ENCODE measurements around the gene PXT1. TPM values are rescaled to one million over a fixed set of nuclear protein-coding genes. Genes with fewer than 3 reads are reported as not detected.

The PXT1 gene
- total RNA-seq, 3 donors from 2014 or later (not counting 1 experiment from before 2014, with no cell fraction given), result 0.27 to 1.0 (median 0.28) TPM

DNA sequence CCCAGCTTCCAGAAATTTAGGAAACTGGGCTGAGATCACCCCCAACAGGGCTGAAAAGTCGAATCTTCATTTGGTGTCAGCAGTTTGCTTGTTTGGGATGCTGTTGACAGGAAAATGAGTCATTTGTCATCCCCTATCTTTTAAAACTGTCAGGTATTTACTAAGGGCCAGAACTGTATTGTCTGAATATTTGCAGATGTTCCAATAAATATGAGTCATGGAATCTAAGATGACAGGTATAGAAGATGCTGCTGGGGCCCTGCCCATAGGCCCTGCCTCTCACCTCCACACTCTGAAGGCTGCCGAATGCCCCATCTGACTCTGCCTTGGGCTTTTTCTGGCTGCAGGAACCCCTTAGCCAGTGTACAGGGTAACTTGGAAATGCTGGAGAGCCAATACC, 59.0 kb downstream of the PXT1 start:
- WGBS (ENCODE audit: insufficient coverage), result 79% methylated on average over 2 of the region's 2 CpGs
- Mint-ChIP-seq H3K27me3 (ENCODE audit: low read depth in 2 of 2) (peaks cover 13 to 14% of the 10 kb centered on the region in 2 donors), H3K4me3 (no peak overlapping the region), H3K27ac (no peak overlapping the region), H3K4me1 (peaks cover 21 to 22% of the 10 kb centered on the region in 2 donors), H3K9me3 (no peaks in the 10 kb centered on the region), H3K36me3 (no peaks in the 10 kb centered on the region)
- H3K4me1 ChIP-seq (ENCODE audit: control insufficient read depth, insufficient read depth, low read length), result peaks cover 20% of the 10 kb centered on the region
- intact Hi-C loops (cut with micrococcal nuclease), result no loop called here
- no peak overlapping the region for H3K27ac ChIP-seq (ENCODE audit: low read length)
- H3K9me3 ChIP-seq (ENCODE audit: control insufficient read depth, insufficient read depth, low read length), result no peaks in the 10 kb centered on the region
- TF ChIP-seq CTCF (IDR thresholded peaks at IDR 0.05), result no peak
- H3K27me3 ChIP-seq (ENCODE audit: control insufficient read depth, insufficient read depth, low read length), result peaks cover 10% of the 10 kb centered on the region
- H3K36me3 ChIP-seq (ENCODE audit: control insufficient read depth, insufficient read depth, low read length), result no peaks in the 10 kb centered on the region
- DNase-seq, result no peak
- no peak for ATAC-seq
- H3K4me3 ChIP-seq (ENCODE audit: low read length), result no peak overlapping the region

- peaks cover 16% of the 10 kb centered on the region in 2 donors for H3K4me1 Mint-ChIP-seq
Measured at GRCh38 chr6:36382976-36383375, 59.7 kb downstream of the PXT1 start.

GRCh38 chr6:36381502-36382389, 60.9 kb downstream of the PXT1 start:
- Mint-ChIP-seq H3K27me3 (ENCODE audit: low read depth in 2 of 2) (peaks cover 0 to 3% of the 10 kb centered on the region in 2 donors), H3K4me1 (peaks cover 7 to 8% of the 10 kb centered on the region in 2 donors), H3K9me3 (no peaks in the 10 kb centered on the region), H3K27ac (no peak overlapping the region), H3K4me3 (no peak overlapping the region), H3K36me3 (no peaks in the 10 kb centered on the region)
- ATAC-seq (no peak), DNase-seq (no peak)
- Histone ChIP-seq H3K4me3 (ENCODE audit: low read length) (no peak overlapping the region), H3K27me3 (ENCODE audit: control insufficient read depth, insufficient read depth, low read length) (peaks cover 1% of the 10 kb centered on the region), H3K4me1 (ENCODE audit: control insufficient read depth, insufficient read depth, low read length) (peaks cover 6% of the 10 kb centered on the region), H3K27ac (ENCODE audit: low read length) (no peak overlapping the region), H3K36me3 (ENCODE audit: control insufficient read depth, insufficient read depth, low read length) (no peaks in the 10 kb centered on the region), H3K9me3 (ENCODE audit: control insufficient read depth, insufficient read depth, low read length) (no peaks in the 10 kb centered on the region)
- no peak for TF ChIP-seq CTCF (IDR thresholded peaks at IDR 0.05)
- intact Hi-C loops (cut with micrococcal nuclease), result no loop called here
- 84% methylated on average over 7 of the region's 9 CpGs for WGBS (ENCODE audit: insufficient coverage)

More at GRCh38 chr6:36382976-36383375, 59.7 kb downstream of the PXT1 start:
- ATAC-seq (no peak), DNase-seq (no peak)
- WGBS (ENCODE audit: insufficient coverage), result 72% methylated on average over 4 of the region's 4 CpGs
- intact Hi-C loops (cut with micrococcal nuclease), result no loop called here
- Mint-ChIP-seq H3K36me3 (no peaks in the 10 kb centered on the region), H3K27me3 (ENCODE audit: low read depth in 2 of 2) (peaks cover 7 to 8% of the 10 kb centered on the region in 2 donors), H3K9me3 (no peaks in the 10 kb centered on the region), H3K27ac (no peak overlapping the region), H3K4me3 (no peak overlapping the region)
- Histone ChIP-seq H3K4me3 (ENCODE audit: low read length) (no peak overlapping the region), H3K27me3 (ENCODE audit: control insufficient read depth, insufficient read depth, low read length) (peaks cover 6% of the 10 kb centered on the region), H3K27ac (ENCODE audit: low read length) (no peak overlapping the region), H3K4me1 (ENCODE audit: control insufficient read depth, insufficient read depth, low read length) (peaks cover 17% of the 10 kb centered on the region), H3K36me3 (ENCODE audit: control insufficient read depth, insufficient read depth, low read length) (no peaks in the 10 kb centered on the region), H3K9me3 (ENCODE audit: control insufficient read depth, insufficient read depth, low read length) (no peaks in the 10 kb centered on the region)
- no peak for TF ChIP-seq CTCF (IDR thresholded peaks at IDR 0.05)
